ENCODE data around the gene COMT.

The COMT gene

GRCh38 chr22:20009582-20010306, 68.2 kb downstream of the COMT start:
- Histone ChIP-seq H3K4me1 (ENCODE audit: insufficient read depth, low read length) (0 out of 2 replicates have a peak, but pooled peaks cover 3% of the 10 kb centered on the region), H3K4me3 (ENCODE audit: low read length) (no peak overlapping the region), H3K27me3 (ENCODE audit: insufficient read depth, low read length) (peaks cover 4% of the 10 kb centered on the region; the same call in 1 of the 2 replicates), H3K9ac (ENCODE audit: low read depth, low read length) (no peak overlapping the region), H3K9me3 (ENCODE audit: insufficient read depth, low read depth, low read length) (peaks cover 5% of the 10 kb centered on the region; the same call in 1 of the 2 replicates), H3K27ac (ENCODE audit: low read depth, low read length) (no peak overlapping the region), H3K36me3 (ENCODE audit: insufficient read depth, low read length) (no peaks in the 10 kb centered on the region)
- WGBS = 93% methylated on average over 8 of the region's 8 CpGs

- no peak overlapping the region for H3K27ac ChIP-seq (ENCODE audit: low read depth, low read length)
- H3K4me1 ChIP-seq (ENCODE audit: insufficient read depth, low read length) = 0 out of 2 replicates have a peak, but pooled peaks cover 3% of the 10 kb centered on the region
- no peak overlapping the region for H3K4me3 ChIP-seq (ENCODE audit: low read length)
- no peak overlapping the region for H3K9ac ChIP-seq (ENCODE audit: low read depth, low read length)
- 89% methylated on average over 14 of the region's 14 CpGs for WGBS
- H3K9me3 ChIP-seq (ENCODE audit: insufficient read depth, low read depth, low read length) = no peaks in the 10 kb centered on the region
- no peaks in the 10 kb centered on the region for H3K36me3 ChIP-seq (ENCODE audit: insufficient read depth, low read length)
- H3K27me3 ChIP-seq (ENCODE audit: insufficient read depth, low read length) = peaks cover 11% of the 10 kb centered on the region
These were observed 68.9 kb downstream of the COMT start for GRCh38 chr22:20010307-20011122.

- Histone ChIP-seq H3K27me3 (ENCODE audit: insufficient read depth, low read length) (peaks cover 20% of the 10 kb centered on the region), H3K27ac (ENCODE audit: low read depth, low read length) (no peak overlapping the region), H3K4me3 (ENCODE audit: low read length) (no peak overlapping the region), H3K9ac (ENCODE audit: low read depth, low read length) (no peak overlapping the region), H3K36me3 (ENCODE audit: insufficient read depth, low read length) (no peaks in the 10 kb centered on the region), H3K9me3 (ENCODE audit: insufficient read depth, low read depth, low read length) (no peaks in the 10 kb centered on the region), H3K4me1 (ENCODE audit: insufficient read depth, low read length) (0 out of 2 replicates have a peak, but pooled peaks cover 3% of the 10 kb centered on the region)
- WGBS = 90% methylated on average over 20 of the region's 20 CpGs
These were observed 69.8 kb downstream of the COMT start for GRCh38 chr22:20011123-20011992.

GRCh38 chr22:20011993-20012740, 70.6 kb downstream of the COMT start:
- Histone ChIP-seq H3K36me3 (ENCODE audit: insufficient read depth, low read length) (no peaks in the 10 kb centered on the region), H3K4me1 (ENCODE audit: insufficient read depth, low read length) (0 out of 2 replicates have a peak, but pooled peaks cover 3% of the 10 kb centered on the region), H3K27me3 (ENCODE audit: insufficient read depth, low read length) (peaks cover 24% of the 10 kb centered on the region), H3K9me3 (ENCODE audit: insufficient read depth, low read depth, low read length) (no peaks in the 10 kb centered on the region), H3K27ac (ENCODE audit: low read depth, low read length) (no peak overlapping the region), H3K9ac (ENCODE audit: low read depth, low read length) (no peak overlapping the region), H3K4me3 (ENCODE audit: low read length) (no peak overlapping the region)
- WGBS = 93% methylated on average over 7 of the region's 7 CpGs

GRCh38 chr22:20012741-20013331, 71.3 kb downstream of the COMT start:
- H3K9ac ChIP-seq (ENCODE audit: low read depth, low read length) = no peak overlapping the region
- H3K9me3 ChIP-seq (ENCODE audit: insufficient read depth, low read depth, low read length) = no peaks in the 10 kb centered on the region
- H3K27me3 ChIP-seq (ENCODE audit: insufficient read depth, low read length) = peaks cover 31% of the 10 kb centered on the region
- no peaks in the 10 kb centered on the region for H3K36me3 ChIP-seq (ENCODE audit: insufficient read depth, low read length)
- H3K27ac ChIP-seq (ENCODE audit: low read depth, low read length) = no peak overlapping the region
- WGBS = 92% methylated on average over 10 of the region's 10 CpGs
- 0 out of 2 replicates have a peak, but pooled peaks cover 3% of the 10 kb centered on the region for H3K4me1 ChIP-seq (ENCODE audit: insufficient read depth, low read length)
- H3K4me3 ChIP-seq (ENCODE audit: low read length) = no peak overlapping the region

GRCh38 chr22:20013382-20013871, 71.9 kb downstream of the COMT start:
- Histone ChIP-seq H3K4me3 (ENCODE audit: low read length) (no peak overlapping the region), H3K4me1 (ENCODE audit: insufficient read depth, low read length) (0 out of 2 replicates have a peak, but pooled peaks cover 3% of the 10 kb centered on the region), H3K36me3 (ENCODE audit: insufficient read depth, low read length) (no peaks in the 10 kb centered on the region), H3K9ac (ENCODE audit: low read depth, low read length) (no peak overlapping the region), H3K9me3 (ENCODE audit: insufficient read depth, low read depth, low read length) (no peaks in the 10 kb centered on the region), H3K27me3 (ENCODE audit: insufficient read depth, low read length) (peaks cover 37% of the 10 kb centered on the region), H3K27ac (ENCODE audit: low read depth, low read length) (no peak overlapping the region)
- WGBS = 20% methylated on average over 11 of the region's 11 CpGs

GRCh38 chr22:20014526-20015186, 73.1 kb downstream of the COMT start:
- Histone ChIP-seq H3K4me3 (ENCODE audit: low read length) (no peak overlapping the region), H3K4me1 (ENCODE audit: insufficient read depth, low read length) (0 out of 2 replicates have a peak, but pooled peaks cover 3% of the 10 kb centered on the region), H3K27ac (ENCODE audit: low read depth, low read length) (no peak overlapping the region), H3K36me3 (ENCODE audit: insufficient read depth, low read length) (no peaks in the 10 kb centered on the region), H3K27me3 (ENCODE audit: insufficient read depth, low read length) (peaks cover 49% of the 10 kb centered on the region), H3K9me3 (ENCODE audit: insufficient read depth, low read depth, low read length) (no peaks in the 10 kb centered on the region), H3K9ac (ENCODE audit: low read depth, low read length) (no peak overlapping the region)
- 89% methylated on average over 5 of the region's 5 CpGs for WGBS

GRCh38 chr22:20015187-20015625, 73.6 kb downstream of the COMT start:
- no peak overlapping the region for H3K9ac ChIP-seq (ENCODE audit: low read depth, low read length)
- no peak overlapping the region for H3K27ac ChIP-seq (ENCODE audit: low read depth, low read length)
- peak overlapping the region; percentile 76; the same call in 1 of the 2 replicates for H3K4me3 ChIP-seq (ENCODE audit: low read length)
- 0 out of 2 replicates have a peak, but pooled peaks cover 3% of the 10 kb centered on the region for H3K4me1 ChIP-seq (ENCODE audit: insufficient read depth, low read length)
- H3K9me3 ChIP-seq (ENCODE audit: insufficient read depth, low read depth, low read length) = no peaks in the 10 kb centered on the region
- H3K27me3 ChIP-seq (ENCODE audit: insufficient read depth, low read length) = peaks cover 55% of the 10 kb centered on the region
- no peaks in the 10 kb centered on the region for H3K36me3 ChIP-seq (ENCODE audit: insufficient read depth, low read length)
- 90% methylated on average over 10 of the region's 10 CpGs for WGBS

GRCh38 chr22:20015971-20016733, 74.6 kb downstream of the COMT start:
- Histone ChIP-seq H3K27ac (ENCODE audit: low read depth, low read length) (no peak overlapping the region), H3K9me3 (ENCODE audit: insufficient read depth, low read depth, low read length) (no peaks in the 10 kb centered on the region), H3K27me3 (ENCODE audit: insufficient read depth, low read length) (peaks cover 59% of the 10 kb centered on the region), H3K36me3 (ENCODE audit: insufficient read depth, low read length) (no peaks in the 10 kb centered on the region), H3K9ac (ENCODE audit: low read depth, low read length) (peak overlapping the region; percentile 5; the same call in 1 of the 2 replicates), H3K4me3 (ENCODE audit: low read length) (peak overlapping the region; percentile 76), H3K4me1 (ENCODE audit: insufficient read depth, low read length) (0 out of 2 replicates have a peak, but pooled peaks cover 3% of the 10 kb centered on the region)
- WGBS = 1% methylated on average over 101 of the region's 101 CpGs
